Stimulated activated CD4-positive, alpha-beta T cell treated with anti-CD3 and anti-CD28 coated beads, Interleukin-4, amount 100 ng/mL, for 48 hours (primary cell): ENCODE results near the gene LRRC4.

ENCODE experiments used
- DNase-seq, 2 donors: peaks; one replicate each; pipeline ENCODE4 v3.0.0-alpha.2; 2020; ENCODE audit warnings: low read depth in 2 of 2

LRRC4 gene

GRCh38 chr7:128031901-128032604 lies 816 bp upstream of the LRRC4 start:
- DNase-seq = peak; percentile 45 to 60

GRCh38 chr7:128030263-128030653 lies 979 bp downstream of the LRRC4 start:
- no peak for DNase-seq

GRCh38 chr7:128029405-128029995 lies 1.7 kb downstream of the LRRC4 start:
- no peak for DNase-seq

- no peak for DNase-seq
Measured at GRCh38 chr7:128027485-128027980, 3.7 kb downstream of the LRRC4 start.

GRCh38 chr7:128026551-128026950 lies 4.7 kb downstream of the LRRC4 start:
- no peak for DNase-seq

GRCh38 chr7:128025819-128026218 lies 5.4 kb downstream of the LRRC4 start:
- DNase-seq = no peak

GRCh38 chr7:128025380-128025779 lies 5.9 kb downstream of the LRRC4 start:
- no peak for DNase-seq

- no peak for DNase-seq
Measured at GRCh38 chr7:128024151-128024550, 7.1 kb downstream of the LRRC4 start.

GRCh38 chr7:128022631-128023532 lies 8.4 kb downstream of the LRRC4 start:
- DNase-seq = no peak

- DNase-seq = no peak
Measured at GRCh38 chr7:128021366-128021765, 9.9 kb downstream of the LRRC4 start.

- no peak for DNase-seq
Measured at GRCh38 chr7:128020159-128020558, 11.1 kb downstream of the LRRC4 start.

- no peak for DNase-seq
Measured at GRCh38 chr7:128019288-128019687, 11.9 kb downstream of the LRRC4 start.

GRCh38 chr7:128017862-128018845 lies 13.1 kb downstream of the LRRC4 start:
- DNase-seq = no peak

- DNase-seq = no peak
Measured at GRCh38 chr7:128017460-128017859, 13.8 kb downstream of the LRRC4 start.

GRCh38 chr7:128014811-128015210 lies 16.4 kb downstream of the LRRC4 start:
- no peak for DNase-seq

GRCh38 chr7:128011131-128011661 lies 20.0 kb downstream of the LRRC4 start:
- no peak for DNase-seq

GRCh38 chr7:128010391-128011127 lies 20.7 kb downstream of the LRRC4 start:
- DNase-seq = no peak

GRCh38 chr7:128008744-128009143 lies 22.5 kb downstream of the LRRC4 start:
- no peak for DNase-seq

GRCh38 chr7:128008141-128008540 lies 23.1 kb downstream of the LRRC4 start:
- DNase-seq = no peak

- no peak for DNase-seq
Measured at GRCh38 chr7:128007303-128007680, 23.9 kb downstream of the LRRC4 start.
